ENCODE measurements around the gene LRP3.
A peak's percentile ranks its signal among the peaks of the same experiment; 100 is the strongest.

The LRP3 gene

DNA sequence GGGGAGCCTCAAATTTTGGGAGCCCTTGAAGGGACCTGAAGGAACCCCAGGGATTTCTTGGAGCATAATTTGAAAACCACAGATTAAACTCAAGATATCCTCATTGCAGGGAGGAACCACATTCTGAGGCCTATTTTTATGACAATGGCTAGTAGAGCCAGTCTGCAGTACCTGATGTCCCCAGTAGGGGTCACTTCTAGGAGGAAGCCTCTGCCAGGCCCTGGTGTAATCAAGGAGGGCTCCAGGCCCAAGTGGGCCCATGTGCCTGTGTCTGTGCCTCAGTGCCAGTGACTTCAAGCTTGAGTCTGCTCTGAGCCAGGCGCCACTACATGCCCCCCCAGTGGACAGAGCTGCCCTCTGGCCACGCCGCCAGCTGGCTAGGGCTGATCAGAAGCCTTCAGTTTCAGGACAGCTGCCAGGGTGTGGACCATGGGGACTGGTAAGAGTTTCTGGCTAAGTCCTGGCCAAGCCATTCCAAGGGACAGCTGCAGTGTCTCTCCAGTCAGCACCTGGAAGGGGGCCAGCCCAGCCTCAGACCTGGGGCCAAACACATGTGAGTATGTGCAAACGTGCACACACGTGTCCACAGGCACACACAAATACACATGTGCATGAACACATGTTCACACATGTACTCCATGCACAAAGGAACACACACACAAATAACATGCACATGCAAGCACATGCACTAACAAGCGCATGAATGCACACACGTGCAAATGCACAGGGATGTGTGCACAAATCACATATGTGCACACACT is 52.0 kb downstream of the LRP3 start:
- Mint-ChIP-seq H3K27ac (no peak overlapping the region), H3K36me3 (ENCODE audit: low read depth) (no peaks in the 10 kb centered on the region), H3K27me3 (ENCODE audit: low read depth, poor library complexity) (peaks cover 22% of the 10 kb centered on the region), H3K4me3 (no peak overlapping the region), H3K4me1 (no peaks in the 10 kb centered on the region), H3K9me3 (no peaks in the 10 kb centered on the region)
- TF ChIP-seq, protein P1, sequence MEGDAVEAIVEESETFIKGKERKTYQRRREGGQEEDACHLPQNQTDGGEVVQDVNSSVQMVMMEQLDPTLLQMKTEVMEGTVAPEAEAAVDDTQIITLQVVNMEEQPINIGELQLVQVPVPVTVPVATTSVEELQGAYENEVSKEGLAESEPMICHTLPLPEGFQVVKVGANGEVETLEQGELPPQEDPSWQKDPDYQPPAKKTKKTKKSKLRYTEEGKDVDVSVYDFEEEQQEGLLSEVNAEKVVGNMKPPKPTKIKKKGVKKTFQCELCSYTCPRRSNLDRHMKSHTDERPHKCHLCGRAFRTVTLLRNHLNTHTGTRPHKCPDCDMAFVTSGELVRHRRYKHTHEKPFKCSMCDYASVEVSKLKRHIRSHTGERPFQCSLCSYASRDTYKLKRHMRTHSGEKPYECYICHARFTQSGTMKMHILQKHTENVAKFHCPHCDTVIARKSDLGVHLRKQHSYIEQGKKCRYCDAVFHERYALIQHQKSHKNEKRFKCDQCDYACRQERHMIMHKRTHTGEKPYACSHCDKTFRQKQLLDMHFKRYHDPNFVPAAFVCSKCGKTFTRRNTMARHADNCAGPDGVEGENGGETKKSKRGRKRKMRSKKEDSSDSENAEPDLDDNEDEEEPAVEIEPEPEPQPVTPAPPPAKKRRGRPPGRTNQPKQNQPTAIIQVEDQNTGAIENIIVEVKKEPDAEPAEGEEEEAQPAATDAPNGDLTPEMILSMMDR (IDR thresholded peaks at IDR 0.05) = peak; percentile 34
- DNase-seq = no peak

DNA sequence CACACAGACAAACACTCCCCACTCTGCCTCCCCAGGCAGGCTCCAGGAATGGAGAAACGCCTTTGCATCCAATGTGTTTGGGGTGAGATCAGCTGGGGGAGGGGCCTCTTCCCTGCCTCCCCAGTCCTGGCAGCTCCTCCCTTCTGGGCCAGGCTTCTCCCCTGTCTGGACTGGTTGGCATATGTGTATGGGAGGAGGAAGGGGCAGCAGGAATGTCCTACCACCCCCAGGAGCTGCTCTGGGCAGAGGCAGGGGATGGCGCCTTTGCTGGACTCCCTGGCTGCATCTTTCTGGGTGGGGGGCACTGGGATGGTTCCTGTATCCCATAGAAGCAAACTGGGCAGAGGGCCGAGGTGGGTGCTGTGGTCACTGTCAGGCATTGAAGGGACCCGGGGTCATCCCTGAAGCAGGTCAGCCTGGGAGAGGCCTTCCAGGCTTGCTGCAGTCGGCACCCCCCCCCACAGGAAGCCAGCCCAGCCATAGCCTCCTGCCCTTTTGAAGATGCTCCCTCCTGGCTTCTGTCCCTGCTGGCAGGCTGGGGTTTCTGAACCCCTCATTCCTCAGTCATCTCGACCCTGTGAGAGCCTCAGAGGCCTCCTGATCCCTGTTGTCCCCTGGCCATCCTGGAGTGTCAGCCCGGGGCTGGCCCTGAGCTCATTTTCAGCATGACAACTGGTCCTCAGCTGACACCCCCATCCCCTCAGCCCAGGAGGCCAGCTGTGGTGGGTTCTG is 52.7 kb downstream of the LRP3 start:
- Mint-ChIP-seq H3K27me3 (ENCODE audit: low read depth, poor library complexity) (peaks cover 22% of the 10 kb centered on the region), H3K27ac (no peak overlapping the region), H3K36me3 (ENCODE audit: low read depth) (no peaks in the 10 kb centered on the region), H3K4me3 (no peak overlapping the region), H3K9me3 (no peaks in the 10 kb centered on the region), H3K4me1 (no peaks in the 10 kb centered on the region)
- no peak for DNase-seq
- TF ChIP-seq, protein P1 (IDR thresholded peaks at IDR 0.05) = no peak

DNA sequence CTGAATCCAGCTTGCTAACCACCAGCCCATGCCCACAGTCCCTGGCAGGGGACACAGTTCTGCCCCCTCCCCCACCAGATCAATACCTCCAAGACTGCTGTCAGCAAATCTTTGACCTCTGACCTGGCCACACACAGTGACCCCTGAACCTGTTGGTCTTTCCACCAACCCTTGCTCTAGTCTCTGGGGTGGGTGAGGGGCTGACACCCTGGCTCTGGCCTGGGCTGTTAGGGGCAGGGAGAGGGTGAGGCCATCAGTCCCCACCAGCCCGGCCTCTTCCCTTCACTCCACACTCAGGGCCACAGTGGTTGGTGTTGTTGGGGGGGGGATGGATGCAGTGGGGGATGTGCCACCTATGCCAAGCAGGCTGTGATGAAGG is 53.3 kb downstream of the LRP3 start:
- Mint-ChIP-seq H3K4me1 (no peaks in the 10 kb centered on the region), H3K4me3 (no peak overlapping the region), H3K36me3 (ENCODE audit: low read depth) (no peaks in the 10 kb centered on the region), H3K27ac (no peak overlapping the region), H3K27me3 (ENCODE audit: low read depth, poor library complexity) (peaks cover 22% of the 10 kb centered on the region), H3K9me3 (no peaks in the 10 kb centered on the region)
- TF ChIP-seq, protein P1 (IDR thresholded peaks at IDR 0.05) = no peak
- DNase-seq = no peak

DNA sequence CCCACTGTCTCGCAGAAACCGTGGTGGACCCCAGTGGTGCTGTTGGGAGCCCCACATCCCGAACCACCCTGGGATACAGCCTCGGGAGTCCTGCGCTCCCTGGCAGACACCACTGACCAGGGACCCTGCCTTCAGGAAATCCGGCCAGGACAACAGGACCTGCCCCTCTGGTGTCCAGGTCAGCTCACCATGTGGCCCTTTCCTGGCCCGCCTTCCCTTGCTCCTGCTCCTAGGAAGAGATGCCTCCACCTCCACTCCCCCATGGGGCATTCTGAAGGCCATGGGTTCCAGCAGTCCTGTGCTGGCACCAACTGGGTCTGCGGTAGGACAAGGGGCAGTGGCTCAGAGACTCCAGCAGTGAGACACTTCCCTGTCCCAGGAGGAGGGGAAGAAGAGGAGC is 54.0 kb downstream of the LRP3 start:
- Mint-ChIP-seq H3K4me1 (no peaks in the 10 kb centered on the region), H3K36me3 (ENCODE audit: low read depth) (no peaks in the 10 kb centered on the region), H3K9me3 (no peaks in the 10 kb centered on the region), H3K27me3 (ENCODE audit: low read depth, poor library complexity) (peaks cover 18% of the 10 kb centered on the region), H3K4me3 (no peak overlapping the region), H3K27ac (no peak overlapping the region)
- TF ChIP-seq, protein P1 (IDR thresholded peaks at IDR 0.05) = no peak
- no peak for DNase-seq

DNA sequence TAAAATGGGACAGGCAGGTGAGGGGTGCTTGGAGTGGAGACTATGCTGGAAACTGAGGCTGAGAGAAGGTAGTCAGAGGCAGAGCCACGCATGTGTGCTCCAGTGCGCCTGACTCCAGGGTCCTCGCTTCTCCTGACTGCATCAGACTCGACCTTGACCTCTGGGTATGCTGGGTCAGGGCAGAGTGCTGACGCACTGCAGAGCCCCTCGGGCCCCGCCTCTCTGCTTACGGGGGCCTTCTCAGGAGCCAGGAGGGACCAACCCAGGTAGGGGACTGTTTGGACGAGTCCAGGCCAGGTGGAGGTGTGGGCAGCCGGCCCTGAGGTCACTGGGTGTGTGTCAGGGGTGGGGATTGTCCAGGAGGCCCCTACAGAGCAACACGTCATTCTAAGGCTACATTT is 54.4 kb downstream of the LRP3 start:
- Mint-ChIP-seq H3K27ac (no peak overlapping the region), H3K27me3 (ENCODE audit: low read depth, poor library complexity) (peaks cover 15% of the 10 kb centered on the region), H3K9me3 (no peaks in the 10 kb centered on the region), H3K36me3 (ENCODE audit: low read depth) (no peaks in the 10 kb centered on the region), H3K4me3 (no peak overlapping the region), H3K4me1 (no peaks in the 10 kb centered on the region)
- peak; percentile 35 for DNase-seq
- TF ChIP-seq, protein P1 (IDR thresholded peaks at IDR 0.05) = no peak
